PC-3 (cell line): ENCODE data around the gene AEBP1. TPM values are rescaled to one million over a fixed set of nuclear protein-coding genes. Genes with fewer than 3 reads are reported as not detected.

Experiments
- ATAC-seq: fragments of 200-7000 bp; cut with Tn5 transposase; 2 replicates; pipeline ENCODE4 v1.9.1; 2020; ENCODE audit warnings: mild to moderate bottlenecking, moderate library complexity
- BruUV-seq: library from RNA; stranded (reverse); fragments of 400-500 nt; replicated peaks from 2 replicates; lab custom pipeline; 2021; lab: Mats Ljungman, UMichigan
- CTCF ChIA-PET: fragments of 300-600 bp; sonication (Branson Sonifier 250); formaldehyde crosslinking; loops from one replicate; lab custom pipeline; 2022; ENCODE audit warnings: antibody characterized with exemption; lab: Charles Lee
- POLR2A ChIA-PET: fragments of 300-600 bp; sonication (Branson Sonifier 250); formaldehyde crosslinking; loops from one replicate; lab custom pipeline; 2022; ENCODE audit warnings: antibody characterized with exemption; ENCODE audit not compliant: unreplicated experiment; lab: Charles Lee
- DNase-seq: peaks from one replicate; pipeline ENCODE4 v3.0.0-alpha.2; 2015
- H2AFZ ChIP-seq: fragments of 300-600 bp; sonication (generic); 2 replicates; pipeline ENCODE4 v1.6.0; 2016; ENCODE audit warnings: antibody characterized with exemption, low read length
- H3F3A ChIP-seq: fragments of 300-600 bp; sonication (generic); one replicate; pipeline ENCODE4 v1.6.0; 2017; ENCODE audit warnings: antibody characterized with exemption, low read length, control low read depth, mild to moderate bottlenecking; ENCODE audit not compliant: unreplicated experiment
- H3K27ac ChIP-seq: fragments of 300-600 bp; sonication (generic); 2 replicates; pipeline ENCODE4 v1.5.1; 2016; ENCODE audit warnings: mild to moderate bottlenecking, low read length
- H3K27me3 ChIP-seq: fragments of 300-600 bp; sonication (generic); 2 replicates; pipeline ENCODE4 v1.6.1; 2016; ENCODE audit warnings: low read length, mixed read lengths
- H3K36me3 ChIP-seq: fragments of 300-600 bp; sonication (generic); 2 replicates; pipeline ENCODE4 v1.6.1; 2016; ENCODE audit warnings: low read depth, mixed run types, low read length, mixed read lengths
- H3K4me1 ChIP-seq: fragments of 300-600 bp; sonication (generic); 2 replicates; pipeline ENCODE4 v1.5.1; 2016; ENCODE audit warnings: low read length; ENCODE audit not compliant: insufficient read depth
- H3K4me2 ChIP-seq: fragments of 300-600 bp; sonication (generic); 2 replicates; pipeline ENCODE4 v1.6.0; 2016; ENCODE audit warnings: low read length
- H3K4me3 ChIP-seq: fragments of 300-600 bp; sonication (generic); 2 replicates; pipeline ENCODE4 v1.5.1; 2016; ENCODE audit warnings: mild to moderate bottlenecking, low read length, mixed read lengths
- H3K79me2 ChIP-seq: fragments of 300-600 bp; sonication (generic); 2 replicates; pipeline ENCODE4 v1.6.1; 2017; ENCODE audit warnings: low read length, mixed read lengths
- H3K9ac ChIP-seq: fragments of 300-600 bp; sonication (generic); 2 replicates; pipeline ENCODE4 v1.6.0; 2016; ENCODE audit warnings: mild to moderate bottlenecking, low read length
- H3K9me2 ChIP-seq: fragments of 300-600 bp; sonication (generic); replicated peaks from 2 replicates; pipeline ENCODE4 v1.6.1; 2016; ENCODE audit warnings: mixed run types, low read length, mixed read lengths
- H3K9me3 ChIP-seq: fragments of 300-600 bp; sonication (generic); 2 replicates; pipeline ENCODE4 v1.6.1; 2016; ENCODE audit warnings: low read length, mixed read lengths
- H4K20me1 ChIP-seq: fragments of 300-600 bp; sonication (generic); 2 replicates; pipeline ENCODE4 v1.6.1; 2016; ENCODE audit warnings: low read length, mixed read lengths
- CTCF ChIP-seq: fragments of 300-600 bp; sonication (generic); conservative IDR thresholded peaks from 2 replicates; pipeline ENCODE4 v1.5.1; 2017; ENCODE audit warnings: antibody characterized with exemption, low read depth, mild to moderate bottlenecking, low read length
- EZH2 ChIP-seq: fragments of 300-600 bp; sonication (generic); IDR thresholded peaks from one replicate; pipeline ENCODE4 v1.6.1; 2017; ENCODE audit warnings: antibody characterized with exemption, mild to moderate bottlenecking, low read length; ENCODE audit not compliant: unreplicated experiment
- EZH2phosphoT487 ChIP-seq: fragments of 300-600 bp; sonication (generic); IDR thresholded peaks from 2 replicates; pipeline ENCODE4 v1.6.1; 2018; ENCODE audit warnings: mild to moderate bottlenecking, antibody characterized with exemption, low read length, borderline replicate concordance
- intact Hi-C: fragments of 100-400 bp; cut with micrococcal nuclease; formaldehyde crosslinking; loops from 2 replicates; pipeline ENCODE4 v1.9.0; 2023
- total RNA-seq: library from RNA; depleted of rRNA; stranded (reverse); fragments of >200 nt; gene quantifications from 2 replicates; pipeline ENCODE4 v1.2.3, GENCODE V29; 2014

The AEBP1 gene
- total RNA-seq, 1 experiment from 2014 or later = not detected

GRCh38 chr7:44066494-44067063, 37.6 kb upstream of the AEBP1 start:
- intact Hi-C loops = no loop called here
- DNase-seq = no peak
- no peaks in the 10 kb centered on the region for H3K27me3 ChIP-seq
- H3K9ac ChIP-seq = no peak overlapping the region
- no peaks in the 10 kb centered on the region for H3K9me2 ChIP-seq
- BruUV-seq = no TSS peak
- H3K36me3 ChIP-seq = peaks cover 1% of the 10 kb centered on the region; the same call in 1 of the 2 replicates
- no peak overlapping the region for H3K27ac ChIP-seq
- H2AFZ ChIP-seq = no peak overlapping the region
- H4K20me1 ChIP-seq = no peaks in the 10 kb centered on the region
- H3K4me2 ChIP-seq = no peak overlapping the region
- peaks cover 10% of the 10 kb centered on the region for H3K4me1 ChIP-seq
- no peak overlapping the region for H3K4me3 ChIP-seq
- POLR2A ChIA-PET = interaction anchor here (0.6 kb wide), 2 partner anchors 543 to 1059 kb away, joined by 3 to 13 read pairs; no protein-coding TSS in a partner anchor
- H3K9me3 ChIP-seq = no peaks in the 10 kb centered on the region
- CTCF ChIA-PET = no interaction called here
- no peak for TF ChIP-seq EZH2
- TF ChIP-seq CTCF = no peak
- no peak for TF ChIP-seq EZH2phosphoT487
- no peak for ATAC-seq
- H3K79me2 ChIP-seq = no peaks in the 10 kb centered on the region
- H3F3A ChIP-seq = peaks cover 7% of the 10 kb centered on the region

GRCh38 chr7:44067064-44067951, 36.8 kb upstream of the AEBP1 start:
- DNase-seq (no peak), ATAC-seq (no peak)
- Histone ChIP-seq H3K27ac (no peak overlapping the region), H3K27me3 (no peaks in the 10 kb centered on the region), H3F3A (peaks cover 7% of the 10 kb centered on the region), H3K4me3 (no peak overlapping the region), H3K9ac (no peak overlapping the region), H2AFZ (no peak overlapping the region), H3K79me2 (no peaks in the 10 kb centered on the region), H4K20me1 (no peaks in the 10 kb centered on the region), H3K4me2 (no peak overlapping the region), H3K4me1 (peaks cover 17% of the 10 kb centered on the region), H3K9me2 (no peaks in the 10 kb centered on the region), H3K36me3 (no peaks in the 10 kb centered on the region), H3K9me3 (no peaks in the 10 kb centered on the region)
- BruUV-seq = no TSS peak
- POLR2A ChIA-PET = no interaction called here
- TF ChIP-seq EZH2 (no peak), EZH2phosphoT487 (no peak), CTCF (no peak)
- CTCF ChIA-PET = no interaction called here
- intact Hi-C loops = no loop called here

GRCh38 chr7:44068054-44068453, 36.1 kb upstream of the AEBP1 start:
- H3K27ac ChIP-seq = no peak overlapping the region
- H3K27me3 ChIP-seq = no peaks in the 10 kb centered on the region
- H3K9ac ChIP-seq = no peak overlapping the region
- peaks cover 24% of the 10 kb centered on the region for H3K4me1 ChIP-seq
- H4K20me1 ChIP-seq = no peaks in the 10 kb centered on the region
- no peak overlapping the region for H3K4me3 ChIP-seq
- no peak overlapping the region for H3K4me2 ChIP-seq
- intact Hi-C loops = no loop called here
- H3K9me2 ChIP-seq = no peaks in the 10 kb centered on the region
- no TSS peak for BruUV-seq
- H3F3A ChIP-seq = peaks cover 7% of the 10 kb centered on the region
- no peak for TF ChIP-seq CTCF
- no peak for TF ChIP-seq EZH2
- no peak for TF ChIP-seq EZH2phosphoT487
- H3K36me3 ChIP-seq = 0 out of 2 replicates have a peak, but pooled peaks cover 2% of the 10 kb centered on the region
- no peaks in the 10 kb centered on the region for H3K9me3 ChIP-seq
- ATAC-seq (no peak), DNase-seq (peak; percentile 40)
- H3K79me2 ChIP-seq = peaks cover 2% of the 10 kb centered on the region; the same call in 1 of the 2 replicates
- H2AFZ ChIP-seq = no peak overlapping the region
- CTCF ChIA-PET = no interaction called here
- POLR2A ChIA-PET = no interaction called here
